HG03521 (cell line): ENCODE measurements around the gene TCEA2.

Source experiments
- ATAC-seq: cut with Tn5 transposase; IDR thresholded peaks from one replicate; pipeline ENCODE4 v1.9.1; 2021; ENCODE audit warnings: mild to moderate bottlenecking, moderate library complexity; ENCODE audit not compliant: unreplicated experiment

TCEA2 gene

DNA sequence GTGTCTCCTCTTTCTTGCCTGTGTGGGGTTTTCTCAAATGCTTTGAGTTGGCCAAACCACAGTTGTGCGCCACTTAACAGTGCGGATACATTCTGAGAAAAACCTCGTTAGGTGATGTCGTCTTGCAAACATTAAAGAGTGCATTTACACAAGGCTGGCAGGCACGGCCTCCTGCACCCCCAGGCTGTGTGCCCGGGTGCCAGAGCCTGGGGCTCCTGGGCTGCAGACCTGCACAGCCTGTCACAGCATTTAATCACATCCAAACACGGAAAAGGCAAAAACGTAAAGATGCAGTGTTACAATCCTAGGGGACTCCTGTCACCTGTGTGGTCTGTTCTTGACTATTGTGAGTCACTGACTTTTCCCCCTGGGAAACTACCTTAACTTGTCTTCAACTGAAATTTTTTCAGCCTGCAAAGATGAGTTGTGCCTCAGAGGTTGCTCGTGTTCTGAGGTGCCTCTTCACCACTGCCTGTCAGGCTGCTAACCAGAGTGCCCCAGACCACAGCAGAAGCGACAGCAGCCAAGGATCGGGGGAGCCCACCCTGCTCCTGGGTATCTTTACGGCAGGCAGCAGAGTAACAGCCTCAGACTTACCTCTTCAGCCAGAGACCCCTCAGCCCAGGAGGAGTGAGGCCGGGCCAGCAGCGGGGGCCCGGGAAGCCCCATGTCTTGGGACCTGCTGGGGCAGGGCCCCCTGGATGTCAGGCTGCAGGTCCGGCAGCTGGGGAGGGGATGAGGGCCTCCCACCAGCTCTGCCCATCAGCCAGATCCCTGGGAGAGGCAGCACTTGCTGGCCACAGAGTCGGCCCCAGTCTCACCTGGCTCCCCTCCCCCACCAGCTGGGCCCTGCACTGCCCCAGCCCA lies 27.7 kb upstream of the TCEA2 start:
- ATAC-seq: no peak

DNA sequence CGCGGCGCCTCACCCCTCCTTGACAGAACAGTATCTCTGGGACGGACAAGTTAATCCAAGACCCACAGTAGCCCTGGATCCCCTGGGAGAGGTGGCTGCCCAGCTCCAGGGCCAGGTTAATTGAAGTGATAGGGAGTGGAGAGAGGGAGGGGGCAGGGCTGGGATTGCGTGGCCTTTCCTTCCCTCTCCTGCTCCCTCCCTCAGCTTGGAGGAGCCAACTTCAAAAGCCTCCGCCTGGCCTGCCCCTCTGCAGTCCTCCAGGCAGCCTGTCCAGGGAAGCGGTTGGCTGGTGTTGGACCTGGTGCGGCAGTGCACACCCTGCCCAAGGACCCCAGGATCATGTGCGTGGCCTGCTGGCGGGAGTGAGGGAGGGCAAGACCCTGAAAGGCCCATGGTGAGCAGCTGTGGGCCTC lies 27.1 kb upstream of the TCEA2 start, which contains the start of gene C20orf204:
C20orf204 (plus strand) TSS at position 250 of the 413 bp plus-strand sequence; CDS start at position 392, 142 bp downstream.
- no peak for ATAC-seq

DNA sequence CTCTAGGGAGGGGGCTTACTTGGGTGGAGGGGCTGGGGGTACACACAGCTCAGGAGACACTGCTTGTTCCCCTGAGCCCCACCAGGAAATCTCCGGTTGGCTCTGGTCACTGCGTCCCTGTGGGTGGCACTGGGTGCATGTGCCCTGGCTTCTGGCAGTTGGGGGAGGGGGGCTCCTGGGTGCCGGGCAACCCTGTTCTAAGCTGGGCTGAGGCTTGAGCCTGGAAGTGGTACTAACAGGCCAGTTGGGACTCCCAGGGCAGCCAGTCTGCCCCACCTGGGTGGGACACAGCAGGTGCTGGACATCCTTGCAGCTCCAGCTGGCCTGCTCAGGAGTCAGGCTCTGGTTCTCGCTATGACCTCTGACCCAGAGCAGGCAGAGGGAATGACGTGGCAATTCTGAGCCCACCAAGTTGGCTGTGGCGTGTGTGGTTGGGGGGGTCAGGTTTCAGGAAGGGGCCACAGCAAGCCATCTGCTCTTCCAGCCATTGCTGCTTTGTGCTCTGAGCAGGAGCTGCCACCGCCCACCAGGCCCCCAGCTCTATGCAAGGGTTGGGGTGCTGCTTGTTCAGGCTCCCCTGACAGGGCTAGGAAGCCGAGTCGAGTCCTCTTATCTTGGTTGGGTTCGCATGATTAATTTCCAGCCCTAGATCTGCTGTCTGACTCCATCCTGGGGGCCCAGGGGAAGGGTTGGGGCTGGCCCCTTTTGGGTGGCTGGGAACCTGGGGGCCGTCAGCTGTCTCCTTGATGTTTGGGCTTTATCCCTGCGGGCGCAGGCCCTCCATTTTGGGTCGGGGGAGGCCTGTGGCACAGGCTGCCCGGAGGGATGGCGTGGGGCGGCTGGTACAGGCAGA lies 26.4 kb upstream of the TCEA2 start:
- ATAC-seq: no peak

DNA sequence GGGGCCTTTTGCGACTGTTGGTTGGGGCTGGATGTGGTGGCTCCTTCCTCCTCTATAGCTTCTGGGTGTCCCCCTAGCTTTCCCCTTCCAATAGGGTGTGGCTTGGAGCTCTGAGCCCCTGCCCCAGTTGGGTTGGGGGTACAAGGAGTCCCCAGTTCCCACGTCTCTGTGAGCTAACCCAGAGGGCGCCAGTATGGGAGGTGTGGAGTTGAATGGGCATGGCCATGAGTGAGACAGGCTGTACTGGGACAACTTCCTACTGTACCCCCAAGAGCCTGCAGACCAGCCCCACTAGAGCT lies 25.9 kb upstream of the TCEA2 start:
- ATAC-seq: no peak

DNA sequence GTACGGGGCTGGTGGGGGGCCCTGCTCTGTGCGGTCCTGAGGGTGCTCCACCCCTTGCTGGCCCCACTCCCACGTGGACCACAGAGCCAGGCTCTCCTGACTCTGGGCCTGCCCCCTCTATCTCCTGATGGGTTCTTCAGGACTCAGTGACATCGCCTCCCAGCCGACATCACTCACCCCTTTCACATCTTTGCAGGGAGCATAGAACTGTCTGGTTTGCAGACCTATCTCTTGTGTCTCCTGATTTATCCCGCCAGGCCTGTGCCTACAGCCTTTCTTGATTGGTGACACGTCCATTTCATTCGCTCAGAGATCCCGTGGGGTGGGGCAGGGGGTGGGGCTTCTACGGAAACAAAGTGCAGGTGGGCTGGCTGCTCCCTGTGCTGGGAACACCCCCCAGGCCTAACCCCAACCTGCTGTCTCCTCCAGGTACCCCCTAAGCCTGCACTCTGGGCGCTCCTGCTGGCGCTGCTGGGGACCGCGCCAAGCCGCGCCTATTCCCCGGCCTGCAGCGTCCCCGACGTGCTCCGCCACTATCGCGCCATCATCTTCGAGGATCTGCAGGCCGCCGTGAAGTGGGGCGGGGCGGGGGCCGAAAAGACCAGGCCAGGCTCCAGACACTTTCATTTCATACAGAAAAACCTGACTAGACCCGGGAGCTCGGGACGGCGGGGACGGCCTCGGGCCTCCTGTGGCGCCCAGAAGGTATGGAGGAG lies 25.3 kb upstream of the TCEA2 start:
- no peak for ATAC-seq

DNA sequence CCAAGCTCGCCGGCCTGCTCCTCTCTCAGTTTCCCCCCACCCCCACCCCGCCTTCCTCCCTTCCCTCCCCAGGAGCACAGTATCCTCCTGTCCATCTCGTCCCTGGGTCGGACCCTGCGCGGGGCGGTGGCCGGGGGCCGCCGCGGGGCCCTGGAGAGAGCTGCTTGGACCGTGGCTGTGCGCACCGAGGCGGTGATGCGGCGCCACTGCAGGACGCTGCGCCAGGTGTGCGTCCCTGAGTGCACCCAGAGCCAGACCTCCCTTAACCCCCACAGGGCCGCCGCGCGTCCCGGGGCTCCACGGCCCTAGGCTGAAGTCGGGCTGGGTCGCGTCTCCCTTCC lies 24.8 kb upstream of the TCEA2 start:
- ATAC-seq: peak; percentile 29

DNA sequence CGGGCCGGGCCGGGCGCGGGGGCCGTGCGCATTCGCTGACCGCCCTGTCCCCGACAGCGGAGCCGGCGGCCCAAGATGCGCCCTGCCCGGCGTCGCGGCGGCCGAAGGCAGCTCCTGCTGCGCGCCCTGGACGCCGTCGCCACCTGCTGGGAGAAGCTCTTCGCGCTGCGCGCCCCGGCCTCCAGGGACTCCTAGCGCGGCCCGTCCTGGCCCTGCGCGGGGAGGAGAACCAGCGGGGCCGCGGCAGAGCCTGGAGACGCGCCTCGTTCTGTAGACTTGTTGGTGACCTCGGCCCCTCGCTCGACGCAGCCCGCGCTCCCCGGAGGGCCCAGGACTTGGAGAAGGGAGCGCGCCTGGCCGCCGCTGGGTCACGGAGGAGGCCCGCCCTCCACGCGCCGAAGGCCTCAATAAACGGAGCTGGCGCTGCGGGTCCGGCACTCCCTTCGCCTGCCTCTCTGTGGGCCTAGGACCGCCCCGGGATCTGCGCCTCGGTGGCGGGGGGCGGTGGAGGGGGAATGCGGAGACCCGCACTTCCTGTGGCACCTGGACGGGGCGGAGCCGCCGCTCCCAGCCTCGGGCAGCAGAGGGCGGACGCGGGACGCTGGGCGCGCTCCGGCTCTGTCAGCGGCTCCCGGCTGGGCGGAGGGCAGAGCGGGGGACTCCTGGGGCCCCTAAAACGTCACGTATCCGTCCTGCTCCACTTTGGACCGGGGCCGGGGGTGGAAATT lies 24.3 kb upstream of the TCEA2 start:
- peak; percentile 52 for ATAC-seq

DNA sequence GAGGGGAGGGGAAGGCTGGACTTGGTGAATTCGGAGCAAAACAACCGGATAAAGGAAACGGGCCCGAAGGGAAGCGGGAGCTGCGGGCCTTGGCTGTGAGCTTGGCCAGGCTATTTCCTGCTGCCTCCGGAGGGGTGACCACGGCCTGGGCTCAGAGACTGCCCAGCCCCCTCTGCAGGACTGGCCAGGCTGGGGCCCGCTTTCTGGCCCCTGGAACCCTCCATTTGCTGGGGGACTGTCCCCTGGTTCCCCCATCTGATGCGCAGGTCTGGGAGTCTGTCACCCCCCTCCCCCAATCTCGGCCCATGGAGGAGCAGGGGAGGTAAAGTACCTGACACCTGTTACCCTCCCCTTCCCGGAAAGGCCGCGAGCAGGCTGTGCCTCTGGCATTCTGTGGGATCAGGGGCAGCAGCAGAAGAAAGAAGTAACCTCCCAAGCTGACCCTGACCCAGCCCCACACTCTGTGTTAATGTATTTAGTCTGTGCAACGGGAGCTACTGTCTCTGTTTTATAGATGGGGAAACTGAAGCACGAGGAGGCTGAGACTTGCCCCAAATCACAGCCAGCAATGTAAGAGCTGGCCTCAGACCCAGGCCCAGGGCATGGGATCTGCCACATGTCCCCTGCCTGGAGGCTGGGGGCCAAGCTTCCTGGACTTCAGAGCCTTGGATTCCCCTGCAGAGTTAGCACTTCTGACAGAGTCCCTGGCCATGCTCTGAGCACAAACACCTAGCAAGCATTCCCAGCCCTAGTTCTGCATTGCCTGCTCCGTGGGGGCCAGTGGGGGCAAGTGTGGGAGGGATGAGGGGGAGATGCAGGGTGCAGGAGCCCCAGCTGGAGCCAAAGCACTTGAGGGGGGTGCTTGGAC lies 23.5 kb upstream of the TCEA2 start:
- ATAC-seq: no peak

DNA sequence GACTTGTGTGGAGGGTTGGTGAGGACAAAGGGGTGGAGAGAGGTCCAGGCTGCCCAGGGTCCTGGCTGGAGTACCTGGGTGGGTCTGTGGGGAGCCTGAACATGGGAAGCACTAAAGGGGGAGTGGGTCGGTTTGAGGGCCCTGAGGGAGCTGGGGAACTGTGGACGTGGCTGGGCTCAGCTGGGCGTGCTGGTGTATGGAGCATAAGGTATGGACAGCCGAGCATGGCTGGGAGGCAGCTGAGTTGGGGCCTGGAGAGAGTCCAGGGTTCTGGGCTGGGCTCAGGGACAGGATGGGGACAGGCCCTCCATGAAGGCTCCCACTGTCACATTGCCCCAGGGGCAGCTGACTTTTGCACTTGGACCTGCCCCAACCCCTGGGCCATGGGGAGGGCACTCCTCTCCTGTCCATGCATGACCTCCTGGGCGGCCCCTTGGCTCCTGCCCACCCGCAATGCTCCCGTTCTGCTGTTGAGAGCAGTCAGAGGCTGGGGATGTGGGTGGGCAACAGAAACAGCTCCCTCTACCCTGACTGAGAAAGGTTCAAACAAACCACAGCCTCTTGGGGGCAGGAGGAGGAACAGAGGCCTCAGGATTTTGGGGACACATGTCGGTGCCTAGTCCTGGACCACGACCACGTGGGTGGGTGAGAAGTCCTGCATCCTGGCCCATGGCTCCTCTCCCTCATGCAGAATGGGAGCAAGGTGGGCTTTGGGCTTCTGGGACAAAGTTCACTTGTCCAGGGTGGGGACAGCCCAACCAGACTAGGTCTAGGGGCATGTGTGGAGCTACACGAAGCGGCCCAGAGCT lies 22.6 kb upstream of the TCEA2 start:
- ATAC-seq: no peak

DNA sequence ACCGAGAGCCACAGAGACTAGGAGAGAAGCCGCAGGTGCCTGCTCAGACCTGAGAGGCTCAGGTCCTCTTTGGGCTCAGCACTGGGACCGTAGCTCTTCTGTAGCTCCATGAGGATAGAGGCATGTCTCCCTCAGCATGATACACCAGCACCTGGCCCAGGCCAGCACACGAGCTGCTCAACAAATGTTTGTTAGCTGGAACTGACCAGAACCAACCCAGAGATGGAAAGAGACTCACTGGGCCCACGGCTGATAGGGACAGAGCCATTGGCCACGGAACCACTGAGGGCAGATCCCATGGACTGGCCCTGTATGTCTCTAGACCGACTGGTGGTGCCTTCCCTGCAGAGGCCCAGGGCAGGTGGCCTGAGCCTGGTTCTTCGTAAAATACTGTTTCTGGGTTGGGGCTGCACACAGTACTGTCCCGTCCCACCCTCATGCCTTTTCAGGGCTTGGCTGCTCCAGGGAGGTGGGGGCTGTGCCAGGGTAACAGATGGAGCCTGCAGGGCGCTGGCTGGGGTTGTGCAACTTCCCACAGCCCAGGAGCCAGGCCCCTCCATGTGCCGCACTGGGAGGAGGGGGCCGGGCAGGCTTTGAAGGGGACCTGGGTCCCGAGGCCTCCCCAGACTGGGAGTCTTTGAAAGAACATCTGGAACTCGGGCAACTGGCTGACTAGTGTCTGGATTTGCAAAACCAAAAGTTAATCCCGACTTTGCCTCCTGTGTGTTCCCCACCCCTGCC lies 21.8 kb upstream of the TCEA2 start:
- no peak for ATAC-seq

DNA sequence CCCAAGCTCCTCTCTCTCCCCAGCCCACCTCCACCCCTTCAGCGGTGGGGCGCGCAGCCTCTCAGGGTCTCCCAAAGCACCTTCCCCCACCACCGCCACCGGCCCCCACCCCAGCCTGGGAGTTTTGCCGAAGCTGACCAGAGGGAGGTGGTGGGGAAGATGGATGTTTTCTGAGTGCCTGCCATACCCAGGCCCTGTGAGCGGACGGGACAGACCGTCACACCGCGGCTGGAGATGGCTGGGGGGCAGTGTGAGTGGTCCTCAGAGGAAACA lies 21.3 kb upstream of the TCEA2 start:
- ATAC-seq: no peak

DNA sequence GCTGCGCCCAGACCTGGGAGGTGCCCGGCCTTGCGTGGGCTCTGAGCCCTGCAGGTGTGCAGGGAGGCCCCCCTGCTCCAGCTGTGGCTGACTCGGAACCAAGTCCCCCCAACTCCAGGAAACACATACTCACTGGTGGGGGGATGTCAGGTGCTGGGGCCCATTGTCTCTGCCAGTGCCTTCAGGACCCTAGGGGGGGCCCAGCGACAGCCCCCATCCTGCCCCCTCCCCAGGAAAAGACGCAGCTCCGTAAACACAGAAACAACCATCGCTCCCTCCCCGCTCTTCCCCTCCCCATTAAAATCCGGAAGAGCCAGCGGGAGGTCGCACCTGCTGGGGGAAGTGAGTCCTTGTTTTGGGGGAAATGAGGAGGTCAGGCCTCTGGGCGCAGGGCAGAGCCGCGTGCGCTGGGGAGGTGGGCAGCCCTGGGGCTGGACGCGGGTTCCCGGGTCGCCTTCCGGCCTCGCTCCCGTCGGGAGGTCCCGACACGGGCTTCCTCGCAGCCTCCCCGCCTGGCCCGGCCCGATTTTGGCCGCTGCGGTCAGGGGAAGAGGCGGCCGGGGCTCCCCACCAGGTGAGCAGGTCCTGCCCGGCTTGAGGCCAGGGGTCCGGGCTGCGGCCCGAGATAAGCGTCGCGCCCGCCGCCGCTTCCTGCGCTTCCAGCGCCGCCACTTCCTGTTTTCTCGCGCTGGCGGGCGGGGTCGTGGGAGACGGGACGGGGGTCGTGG lies 20.8 kb upstream of the TCEA2 start:
- ATAC-seq: no peak

DNA sequence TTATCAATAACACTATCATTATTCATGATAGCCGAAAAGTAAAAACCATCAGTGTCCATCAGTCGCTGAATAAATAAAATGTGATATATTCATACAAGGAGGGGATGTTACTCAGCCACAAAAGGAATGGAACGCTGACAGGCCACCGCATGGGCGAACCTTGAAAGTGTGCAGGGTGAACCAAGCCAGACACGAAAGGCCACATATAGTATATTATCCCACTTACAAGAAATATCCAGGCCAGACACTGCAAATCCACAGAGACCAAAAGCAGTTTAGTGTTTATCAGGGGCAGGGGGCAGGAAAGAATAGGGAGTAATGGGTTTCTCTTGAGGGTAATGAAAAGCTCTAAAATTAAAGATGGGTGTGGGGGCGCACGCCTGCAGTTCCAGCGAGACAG lies 19.2 kb upstream of the TCEA2 start:
- ATAC-seq: no peak

DNA sequence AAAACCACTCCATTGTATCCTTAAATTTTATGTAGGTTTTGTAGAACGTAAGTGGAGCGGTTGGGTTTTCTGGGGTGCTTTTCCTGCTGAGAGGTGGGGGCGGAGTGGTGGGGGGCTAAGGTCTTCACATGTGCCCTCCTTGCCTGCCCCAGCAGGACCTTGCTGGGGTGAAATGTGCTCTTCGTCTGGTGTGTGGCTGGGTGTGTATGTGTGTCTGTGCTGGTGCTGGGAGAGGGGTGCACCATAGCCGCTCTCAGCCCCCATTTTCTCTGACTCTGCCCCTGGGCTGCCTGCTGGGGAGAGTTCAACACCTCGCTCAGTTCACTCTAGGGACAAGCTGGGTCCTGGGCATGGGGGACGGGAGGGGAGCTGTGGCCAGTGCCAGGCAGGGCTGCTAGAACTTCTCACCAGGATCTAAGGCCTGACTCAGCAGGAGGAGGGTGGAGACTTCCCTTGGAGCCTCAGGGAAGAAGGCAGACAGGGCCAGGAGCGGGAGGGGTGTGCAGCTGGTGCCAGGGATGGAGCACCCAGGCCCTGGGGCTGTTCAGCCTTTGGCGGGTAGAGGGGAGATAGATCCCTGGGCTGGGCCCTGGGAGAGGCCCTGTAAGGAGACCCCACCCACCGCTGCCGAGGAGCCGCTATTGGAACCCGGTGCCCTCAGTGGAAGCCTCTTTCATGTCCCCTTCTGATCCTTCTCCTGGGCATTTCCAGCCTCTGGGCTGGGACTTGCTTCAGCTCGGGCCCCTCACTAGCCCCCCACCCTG lies 18.3 kb upstream of the TCEA2 start:
- ATAC-seq: no peak

DNA sequence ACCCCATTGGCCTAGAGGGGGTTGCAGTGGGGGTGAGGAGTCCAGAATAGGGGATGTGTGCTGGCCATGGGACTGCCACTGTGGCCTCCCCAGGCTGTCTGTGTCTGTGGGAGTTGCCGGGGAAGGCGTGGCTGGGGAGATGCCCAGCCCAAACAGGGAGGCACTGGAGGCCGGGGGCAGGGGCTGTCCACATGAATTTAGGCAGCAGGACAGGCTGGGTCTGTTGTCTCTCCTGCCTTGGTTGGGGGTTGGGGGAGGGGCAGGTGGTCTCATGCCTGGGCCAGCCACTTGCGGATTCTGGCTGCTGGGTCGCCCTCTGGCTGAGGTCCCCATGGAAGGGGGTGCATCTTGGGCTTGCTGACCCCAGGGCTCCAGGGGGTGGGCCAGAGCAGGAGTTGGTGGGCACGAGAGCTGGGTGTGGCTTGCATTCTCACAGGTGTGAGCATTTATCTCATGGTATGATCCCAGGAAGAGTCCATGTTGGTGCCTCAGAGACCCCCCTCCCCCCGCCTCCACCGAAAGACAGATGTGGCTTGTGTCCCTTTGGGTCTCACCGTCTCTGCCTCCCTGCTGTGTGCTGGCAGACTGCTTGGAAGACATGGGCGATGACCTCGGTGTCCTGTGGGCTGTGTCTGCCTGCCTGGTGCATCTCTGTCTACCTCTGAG lies 17.5 kb upstream of the TCEA2 start:
- no peak for ATAC-seq

DNA sequence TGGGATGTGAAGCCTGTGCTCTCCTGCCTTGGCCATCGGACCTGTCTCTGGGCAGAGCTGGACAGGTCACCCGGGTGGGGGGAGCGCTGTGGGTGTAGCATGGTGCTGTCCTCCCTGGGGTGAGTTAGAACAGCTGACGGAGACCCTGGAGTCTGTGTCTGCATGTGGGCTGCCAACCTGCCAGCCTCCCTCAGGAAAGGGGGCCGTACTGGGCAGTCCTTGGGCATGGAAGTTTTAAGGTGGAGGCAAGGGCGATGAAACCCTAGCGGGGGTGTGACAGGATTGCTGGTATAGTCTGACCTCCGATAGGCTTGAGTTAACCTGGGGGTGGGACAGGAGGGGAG lies 16.0 kb upstream of the TCEA2 start:
- ATAC-seq: no peak

DNA sequence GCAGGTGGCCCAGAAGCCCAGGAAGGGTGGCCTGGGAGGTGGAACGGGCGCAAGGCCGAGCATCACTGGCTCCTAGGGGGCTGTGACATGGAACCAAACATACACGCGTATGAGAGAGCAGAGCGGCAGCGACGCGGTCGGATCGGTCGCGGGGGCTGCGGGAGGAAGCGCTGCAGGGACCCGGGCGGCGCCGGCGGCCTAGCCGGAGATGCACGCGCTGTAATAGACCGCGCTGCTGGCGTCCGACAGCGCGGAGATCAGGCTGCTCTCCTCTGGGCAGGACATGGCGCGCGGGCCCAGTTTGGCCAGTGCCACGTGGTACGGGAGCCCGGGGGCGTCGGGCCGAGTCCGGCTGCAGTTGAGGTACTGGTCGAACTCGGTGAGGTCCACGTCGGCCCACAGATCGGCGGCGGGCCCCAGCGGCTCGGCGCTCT lies 15.0 kb upstream of the TCEA2 start:
- no peak for ATAC-seq
